GM23248 (cell line): ENCODE data around the gene RNF151.

ENCODE experiments used
- EZH2 ChIP-seq: fragments of 200-600 bp; sonication (generic); IDR thresholded peaks from 2 replicates; pipeline ENCODE4 v1.6.1; 2018; ENCODE audit warnings: antibody characterized with exemption, mild to moderate bottlenecking; ENCODE audit not compliant: insufficient read depth, poor library complexity, severe bottlenecking
- EZH2phosphoT487 ChIP-seq: fragments of 200-600 bp; sonication (generic); IDR thresholded peaks from 2 replicates; pipeline ENCODE4 v1.6.1; 2018; ENCODE audit warnings: antibody characterized with exemption, moderate library complexity, mild to moderate bottlenecking, low read depth; ENCODE audit not compliant: insufficient read depth

- no peak for TF ChIP-seq EZH2
- TF ChIP-seq EZH2phosphoT487, result no peak
Observed at GRCh38 chr16:1942810-1943726, 23.6 kb upstream of the RNF151 start, which contains the start of gene MSRB1.
